ENCODE results near the gene TLL1.

Gene TLL1

GRCh38 chr4:165839615-165840333 lies 33.3 kb upstream of the TLL1 start:
- H3K4me3 ChIP-seq (ENCODE audit: low read length) = no peak overlapping the region
- no peaks in the 10 kb centered on the region for H3K27me3 ChIP-seq (ENCODE audit: control insufficient read depth, low read length)
- no peaks in the 10 kb centered on the region for H3K79me2 ChIP-seq (ENCODE audit: control insufficient read depth, low read length)
- TF ChIP-seq CTCF (IDR thresholded peaks at IDR 0.05; ENCODE audit: low read depth, low read length, poor library complexity, severe bottlenecking) = no peak
- TF ChIP-seq EZH2phosphoT487 (IDR thresholded peaks at IDR 0.05; ENCODE audit: borderline replicate concordance, low read length) = no peak
- H4K20me1 ChIP-seq (ENCODE audit: control insufficient read depth, insufficient read depth, low read depth, low read length) = no peaks in the 10 kb centered on the region
- no peaks in the 10 kb centered on the region for H3K9me2 ChIP-seq (replicated peaks; ENCODE audit: control insufficient read depth, low read length)
- H3F3A ChIP-seq (ENCODE audit: control insufficient read depth, insufficient read depth) = no peaks in the 10 kb centered on the region
- H3K4me1 ChIP-seq (ENCODE audit: control insufficient read depth, low read length) = no peaks in the 10 kb centered on the region
- no peak overlapping the region for H3K4me2 ChIP-seq (ENCODE audit: low read length)
- no peaks in the 10 kb centered on the region for H3K9me3 ChIP-seq (ENCODE audit: control insufficient read depth, insufficient read depth, low read length)
- no peaks in the 10 kb centered on the region for H3K36me3 ChIP-seq (ENCODE audit: control insufficient read depth, low read length)
- H3K27ac ChIP-seq (ENCODE audit: low read depth, low read length) = no peak overlapping the region

- no peaks in the 10 kb centered on the region for H4K20me1 ChIP-seq (ENCODE audit: control insufficient read depth, insufficient read depth, low read depth, low read length)
- H3K4me2 ChIP-seq (ENCODE audit: low read length) = no peak overlapping the region
- no peak for TF ChIP-seq EZH2phosphoT487 (IDR thresholded peaks at IDR 0.05; ENCODE audit: borderline replicate concordance, low read length)
- no peak for TF ChIP-seq CTCF (IDR thresholded peaks at IDR 0.05; ENCODE audit: low read depth, low read length, poor library complexity, severe bottlenecking)
- H3F3A ChIP-seq (ENCODE audit: control insufficient read depth, insufficient read depth) = no peaks in the 10 kb centered on the region
- no peaks in the 10 kb centered on the region for H3K27me3 ChIP-seq (ENCODE audit: control insufficient read depth, low read length)
- no peak overlapping the region for H3K27ac ChIP-seq (ENCODE audit: low read depth, low read length)
- H3K36me3 ChIP-seq (ENCODE audit: control insufficient read depth, low read length) = no peaks in the 10 kb centered on the region
- H3K79me2 ChIP-seq (ENCODE audit: control insufficient read depth, low read length) = no peaks in the 10 kb centered on the region
- H3K9me2 ChIP-seq (replicated peaks; ENCODE audit: control insufficient read depth, low read length) = no peaks in the 10 kb centered on the region
- no peaks in the 10 kb centered on the region for H3K9me3 ChIP-seq (ENCODE audit: control insufficient read depth, insufficient read depth, low read length)
- no peaks in the 10 kb centered on the region for H3K4me1 ChIP-seq (ENCODE audit: control insufficient read depth, low read length)
- no peak overlapping the region for H3K4me3 ChIP-seq (ENCODE audit: low read length)
Observed at GRCh38 chr4:165842684-165843083, 30.4 kb upstream of the TLL1 start.

GRCh38 chr4:165844161-165844560 lies 28.9 kb upstream of the TLL1 start:
- H3K9me2 ChIP-seq (replicated peaks; ENCODE audit: control insufficient read depth, low read length) = no peaks in the 10 kb centered on the region
- H4K20me1 ChIP-seq (ENCODE audit: control insufficient read depth, insufficient read depth, low read depth, low read length) = no peaks in the 10 kb centered on the region
- TF ChIP-seq EZH2phosphoT487 (IDR thresholded peaks at IDR 0.05; ENCODE audit: borderline replicate concordance, low read length) = no peak
- no peak for TF ChIP-seq CTCF (IDR thresholded peaks at IDR 0.05; ENCODE audit: low read depth, low read length, poor library complexity, severe bottlenecking)
- no peaks in the 10 kb centered on the region for H3K4me1 ChIP-seq (ENCODE audit: control insufficient read depth, low read length)
- H3K4me3 ChIP-seq (ENCODE audit: low read length) = no peak overlapping the region
- H3F3A ChIP-seq (ENCODE audit: control insufficient read depth, insufficient read depth) = no peaks in the 10 kb centered on the region
- no peaks in the 10 kb centered on the region for H3K9me3 ChIP-seq (ENCODE audit: control insufficient read depth, insufficient read depth, low read length)
- no peaks in the 10 kb centered on the region for H3K79me2 ChIP-seq (ENCODE audit: control insufficient read depth, low read length)
- no peak overlapping the region for H3K4me2 ChIP-seq (ENCODE audit: low read length)
- no peak overlapping the region for H3K27ac ChIP-seq (ENCODE audit: low read depth, low read length)
- no peaks in the 10 kb centered on the region for H3K27me3 ChIP-seq (ENCODE audit: control insufficient read depth, low read length)
- H3K36me3 ChIP-seq (ENCODE audit: control insufficient read depth, low read length) = no peaks in the 10 kb centered on the region
